Fibroblast of lung (primary cell): ENCODE results near the gene NUP214.

Experiments used
- EZH2 ChIP-seq: IDR thresholded peaks from 2 replicates; pipeline ENCODE4 v1.5.1; 2012; ENCODE audit warnings: low read length, control low read depth, mild to moderate bottlenecking; ENCODE audit errors: missing control alignments
- TF ChIP-seq, protein P1 (sequence below), 2 donors: IDR thresholded peaks in 1 of 2; conservative IDR thresholded peaks in 1 of 2; 1 replicate in 1 of 2; 2 replicates in 1 of 2; pipeline ENCODE4 v1.5.1; 2011 to 2012; ENCODE audit warnings: low read length in 2 of 2, control low read depth in 1 of 2, inconsistent platforms in 1 of 2, low read depth in 1 of 2, mild to moderate bottlenecking in 1 of 2

DNA sequence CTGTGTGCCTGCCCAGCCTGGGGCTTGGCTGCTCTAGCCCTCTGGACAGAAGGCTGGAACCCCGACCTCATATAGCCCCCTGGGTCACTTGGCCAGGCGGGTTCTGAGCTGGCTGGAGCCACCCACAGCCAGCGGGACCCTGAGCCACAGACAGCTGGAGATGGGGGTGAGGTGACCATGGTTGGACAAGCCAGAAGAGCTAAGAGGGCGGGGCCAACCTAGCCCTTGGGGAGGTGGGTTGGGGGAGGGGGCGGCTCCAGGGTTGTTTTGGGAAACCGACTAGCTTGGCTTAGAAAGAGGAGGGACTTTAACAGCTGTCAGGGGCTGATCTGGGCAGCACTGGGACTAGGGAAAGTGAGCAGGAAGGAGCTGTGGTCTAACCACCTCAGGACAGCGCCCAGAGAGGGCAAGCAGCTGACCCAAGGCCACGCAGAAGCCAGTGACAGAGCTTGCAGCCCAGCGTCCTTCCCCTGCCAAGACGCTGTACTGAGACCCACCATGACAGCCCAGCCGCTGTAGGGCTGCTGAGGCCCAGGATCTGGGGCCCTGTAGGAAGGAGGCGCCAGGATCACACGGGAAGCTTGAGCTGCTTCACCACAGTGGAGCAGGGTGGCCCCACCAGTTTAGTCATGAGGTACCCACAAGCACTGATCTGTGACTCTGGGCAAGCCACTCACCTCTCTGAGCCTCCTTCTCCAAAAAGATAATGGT, 26.8 kb upstream of the NUP214 start:
- TF ChIP-seq, protein P1, sequence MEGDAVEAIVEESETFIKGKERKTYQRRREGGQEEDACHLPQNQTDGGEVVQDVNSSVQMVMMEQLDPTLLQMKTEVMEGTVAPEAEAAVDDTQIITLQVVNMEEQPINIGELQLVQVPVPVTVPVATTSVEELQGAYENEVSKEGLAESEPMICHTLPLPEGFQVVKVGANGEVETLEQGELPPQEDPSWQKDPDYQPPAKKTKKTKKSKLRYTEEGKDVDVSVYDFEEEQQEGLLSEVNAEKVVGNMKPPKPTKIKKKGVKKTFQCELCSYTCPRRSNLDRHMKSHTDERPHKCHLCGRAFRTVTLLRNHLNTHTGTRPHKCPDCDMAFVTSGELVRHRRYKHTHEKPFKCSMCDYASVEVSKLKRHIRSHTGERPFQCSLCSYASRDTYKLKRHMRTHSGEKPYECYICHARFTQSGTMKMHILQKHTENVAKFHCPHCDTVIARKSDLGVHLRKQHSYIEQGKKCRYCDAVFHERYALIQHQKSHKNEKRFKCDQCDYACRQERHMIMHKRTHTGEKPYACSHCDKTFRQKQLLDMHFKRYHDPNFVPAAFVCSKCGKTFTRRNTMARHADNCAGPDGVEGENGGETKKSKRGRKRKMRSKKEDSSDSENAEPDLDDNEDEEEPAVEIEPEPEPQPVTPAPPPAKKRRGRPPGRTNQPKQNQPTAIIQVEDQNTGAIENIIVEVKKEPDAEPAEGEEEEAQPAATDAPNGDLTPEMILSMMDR (conservative IDR thresholded peaks at IDR 0.05 in 1 of 2, IDR thresholded peaks at IDR 0.05 in 1 of 2; ENCODE audit: low read depth in 1 of 2, low read length in 2 of 2) = no peak
- TF ChIP-seq EZH2 = no peak
